Panc1 (cell line): ENCODE measurements around the gene CLDN34. TPM values are rescaled to one million over a fixed set of nuclear protein-coding genes. Genes with fewer than 3 reads are reported as not detected.

ENCODE experiments used
- ATAC-seq: fragments of 200-7000 bp; cut with Tn5 transposase; 2 replicates; pipeline ENCODE4 v1.9.1; 2020; ENCODE audit warnings: mild to moderate bottlenecking, moderate library complexity
- BruUV-seq: library from RNA; stranded (reverse); fragments of 400-500 nt; replicated peaks from 2 replicates; lab custom pipeline; 2021; lab: Mats Ljungman, UMichigan
- CTCF ChIA-PET: fragments of 300-600 bp; sonication (Branson Sonifier 250); formaldehyde crosslinking; loops from one replicate; lab custom pipeline; 2022; ENCODE audit warnings: antibody characterized with exemption; lab: Charles Lee
- POLR2A ChIA-PET: fragments of 300-600 bp; sonication (Branson Sonifier 250); formaldehyde crosslinking; loops from one replicate; lab custom pipeline; 2022; ENCODE audit warnings: antibody characterized with exemption; lab: Charles Lee
- DNase-seq: peaks from one replicate; pipeline ENCODE4 v3.0.0-alpha.2; 2010; ENCODE audit warnings: low read depth, low spot score
- H3K27ac ChIP-seq: 2 replicates; pipeline ENCODE4 v1.5.1; 2011; ENCODE audit warnings: mild to moderate bottlenecking, low read length, inconsistent platforms
- H3K27me3 ChIP-seq: fragments of 200-500 bp; sonication (Bioruptor generic); 2 replicates; pipeline ENCODE4 v1.6.0; 2014; ENCODE audit warnings: low read length, inconsistent platforms; ENCODE audit not compliant: control insufficient read depth, insufficient read depth
- H3K36me3 ChIP-seq: fragments of 200-500 bp; sonication (Bioruptor generic); 2 replicates; pipeline ENCODE4 v1.5.1; 2014; ENCODE audit warnings: inconsistent platforms, mild to moderate bottlenecking, low read length, moderate library complexity; ENCODE audit not compliant: control insufficient read depth, insufficient read depth
- H3K4me1 ChIP-seq: 2 replicates; pipeline ENCODE4 v1.5.1; 2011; ENCODE audit warnings: inconsistent platforms, mild to moderate bottlenecking, low read length, moderate library complexity; ENCODE audit not compliant: control insufficient read depth, insufficient read depth
- H3K4me3 ChIP-seq, 2 experiments: 2 replicates each; pipeline ENCODE4 v1.5.1; 2011 to 2012; ENCODE audit warnings: low read depth in 2 of 2, low read length in 2 of 2, mild to moderate bottlenecking in 2 of 2, inconsistent platforms in 1 of 2, moderate library complexity in 1 of 2
- H3K9me3 ChIP-seq: fragments of 200-500 bp; sonication (Bioruptor generic); 2 replicates; pipeline ENCODE4 v1.5.1; 2014; ENCODE audit warnings: low read depth, mild to moderate bottlenecking, inconsistent platforms, low read length, moderate library complexity; ENCODE audit not compliant: control insufficient read depth, insufficient read depth
- POLR2AphosphoS5 ChIP-seq: IDR thresholded peaks from 2 replicates; pipeline ENCODE4 v1.6.1; 2012; ENCODE audit warnings: mild to moderate bottlenecking, low read depth, low read length, moderate library complexity
- REST ChIP-seq, 2 experiments: IDR thresholded peaks; 2 replicates each; pipeline ENCODE4 v1.6.1; 2011 to 2012; ENCODE audit warnings: low read depth in 2 of 2, control low read depth in 1 of 2, low read length in 1 of 2, mild to moderate bottlenecking in 1 of 2, moderate library complexity in 1 of 2; ENCODE audit not compliant: insufficient read depth in 1 of 2
- SIN3A ChIP-seq: IDR thresholded peaks from 2 replicates; pipeline ENCODE4 v1.6.1; 2012; ENCODE audit warnings: low read depth, mild to moderate bottlenecking, low read length, moderate library complexity, borderline replicate concordance; ENCODE audit not compliant: insufficient read depth
- TCF7L2 ChIP-seq: IDR thresholded peaks from 2 replicates; pipeline ENCODE4 v1.6.1; 2011; ENCODE audit warnings: mild to moderate bottlenecking, low read depth, low read length, inconsistent platforms
- in situ Hi-C: cut with HindIII; loops from 2 replicates; pipeline ENCODE4 v1.10.0; 2016; ENCODE audit warnings: low sequenced_read_pairs, low pct_unique_long_range_greater_than_20kb
- intact Hi-C: fragments of 100-400 bp; cut with micrococcal nuclease; formaldehyde crosslinking; loops from one replicate; pipeline ENCODE4 v1.10.0; 2022; ENCODE audit not compliant: unreplicated experiment
- total RNA-seq: library from RNA; stranded (reverse); gene quantifications from one replicate; pipeline ENCODE4 v1.2.1, GENCODE V29; 2021; ENCODE audit not compliant: unreplicated experiment
- TF ChIP-seq, protein P1 (sequence below): fragments of 450-650 bp; IDR thresholded peaks from 2 replicates; pipeline ENCODE4 v1.5.1; 2017; ENCODE audit warnings: mild to moderate bottlenecking

The CLDN34 gene
- total RNA-seq, 1 experiment from 2014 or later = not detected

GRCh38 chrX:9927698-9928482, 39.3 kb upstream of the CLDN34 start:
- CTCF ChIA-PET = no interaction called here
- in situ Hi-C loops = no loop called here
- no peaks in the 10 kb centered on the region for H3K36me3 ChIP-seq

GRCh38 chrX:9935436-9935835, 31.7 kb upstream of the CLDN34 start:
- ATAC-seq = no peak

More at GRCh38 chrX:9927698-9928482, 39.3 kb upstream of the CLDN34 start:
- intact Hi-C loops = no loop called here
- POLR2A ChIA-PET = no interaction called here
- H3K9me3 ChIP-seq = no peaks in the 10 kb centered on the region
- TF ChIP-seq, protein P1, sequence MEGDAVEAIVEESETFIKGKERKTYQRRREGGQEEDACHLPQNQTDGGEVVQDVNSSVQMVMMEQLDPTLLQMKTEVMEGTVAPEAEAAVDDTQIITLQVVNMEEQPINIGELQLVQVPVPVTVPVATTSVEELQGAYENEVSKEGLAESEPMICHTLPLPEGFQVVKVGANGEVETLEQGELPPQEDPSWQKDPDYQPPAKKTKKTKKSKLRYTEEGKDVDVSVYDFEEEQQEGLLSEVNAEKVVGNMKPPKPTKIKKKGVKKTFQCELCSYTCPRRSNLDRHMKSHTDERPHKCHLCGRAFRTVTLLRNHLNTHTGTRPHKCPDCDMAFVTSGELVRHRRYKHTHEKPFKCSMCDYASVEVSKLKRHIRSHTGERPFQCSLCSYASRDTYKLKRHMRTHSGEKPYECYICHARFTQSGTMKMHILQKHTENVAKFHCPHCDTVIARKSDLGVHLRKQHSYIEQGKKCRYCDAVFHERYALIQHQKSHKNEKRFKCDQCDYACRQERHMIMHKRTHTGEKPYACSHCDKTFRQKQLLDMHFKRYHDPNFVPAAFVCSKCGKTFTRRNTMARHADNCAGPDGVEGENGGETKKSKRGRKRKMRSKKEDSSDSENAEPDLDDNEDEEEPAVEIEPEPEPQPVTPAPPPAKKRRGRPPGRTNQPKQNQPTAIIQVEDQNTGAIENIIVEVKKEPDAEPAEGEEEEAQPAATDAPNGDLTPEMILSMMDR = no peak
- no peak for TF ChIP-seq SIN3A
- TF ChIP-seq POLR2AphosphoS5 = no peak
- TF ChIP-seq TCF7L2 = no peak
- no peak for TF ChIP-seq REST (IDR thresholded peaks at IDR 0.05; ENCODE audit: insufficient read depth in 1 of 2, low read depth in 2 of 2, low read length in 1 of 2)
- H3K27ac ChIP-seq = no peak overlapping the region
- ATAC-seq (no peak), DNase-seq (no peak)
- H3K4me3 ChIP-seq = no peak overlapping the region
- BruUV-seq = no TSS peak
- H3K4me1 ChIP-seq = no peaks in the 10 kb centered on the region
- no peaks in the 10 kb centered on the region for H3K27me3 ChIP-seq

GRCh38 chrX:9937761-9938160, 29.4 kb upstream of the CLDN34 start:
- Histone ChIP-seq H3K4me3 (no peak overlapping the region), H3K9me3 (no peaks in the 10 kb centered on the region), H3K36me3 (no peaks in the 10 kb centered on the region), H3K4me1 (no peaks in the 10 kb centered on the region), H3K27ac (no peak overlapping the region), H3K27me3 (no peaks in the 10 kb centered on the region)
- ATAC-seq = no peak
- ChIA-PET CTCF (no interaction called here), POLR2A (no interaction called here)
- DNase-seq = no peak
- intact Hi-C loops (no loop called here), in situ Hi-C loops (no loop called here)
- BruUV-seq = no TSS peak
- TF ChIP-seq REST (IDR thresholded peaks at IDR 0.05; ENCODE audit: insufficient read depth in 1 of 2, low read depth in 2 of 2, low read length in 1 of 2) (no peak), POLR2AphosphoS5 (no peak), SIN3A (no peak), TCF7L2 (no peak)
- TF ChIP-seq, protein P1 = no peak

More at GRCh38 chrX:9935436-9935835, 31.7 kb upstream of the CLDN34 start:
- H3K4me1 ChIP-seq = no peaks in the 10 kb centered on the region
- no peak overlapping the region for H3K27ac ChIP-seq
- TF ChIP-seq SIN3A = no peak
- intact Hi-C loops = no loop called here
- BruUV-seq = no TSS peak
- in situ Hi-C loops = no loop called here
- no peaks in the 10 kb centered on the region for H3K36me3 ChIP-seq
- no peak overlapping the region for H3K4me3 ChIP-seq
- ChIA-PET POLR2A (no interaction called here), CTCF (no interaction called here)
- no peaks in the 10 kb centered on the region for H3K9me3 ChIP-seq
- no peak for DNase-seq
- no peaks in the 10 kb centered on the region for H3K27me3 ChIP-seq
